Tongue (tissue), 2 donors: ENCODE data around the gene AIFM3. TPM values are rescaled to one million over a fixed set of nuclear protein-coding genes. Genes with fewer than 3 reads are reported as not detected.

Source experiments
- DNase-seq: peaks from one replicate; pipeline ENCODE4 v3.0.0-alpha.2; 2015
- total RNA-seq: library from RNA; depleted of rRNA; stranded (reverse); fragments of >200 nt; gene quantifications from one replicate; pipeline ENCODE4 v1.2.3, GENCODE V29; 2014

Gene AIFM3
- total RNA-seq, 1 donor from 2014 or later = 0.21 TPM

GRCh38 chr22:20975541-20976290 lies 8.7 kb downstream of the AIFM3 start:
- no peak for DNase-seq

- DNase-seq = no peak
Measured at GRCh38 chr22:20976291-20976877, 9.3 kb downstream of the AIFM3 start.

- DNase-seq = no peak
Measured at GRCh38 chr22:20977019-20977418, 10.0 kb downstream of the AIFM3 start.

- no peak for DNase-seq
Measured at GRCh38 chr22:20977516-20978170, 10.6 kb downstream of the AIFM3 start.

GRCh38 chr22:20978419-20978818 lies 11.4 kb downstream of the AIFM3 start:
- DNase-seq = no peak

GRCh38 chr22:20979243-20979809 lies 12.3 kb downstream of the AIFM3 start:
- peak; percentile 77 for DNase-seq

GRCh38 chr22:20979940-20980453 lies 12.9 kb downstream of the AIFM3 start:
- DNase-seq = no peak

- no peak for DNase-seq
Measured at GRCh38 chr22:20980523-20980922, 13.5 kb downstream of the AIFM3 start.

- DNase-seq = no peak
Measured at GRCh38 chr22:20980938-20981722, 14.1 kb downstream of the AIFM3 start.

- DNase-seq = peak; percentile 91
Measured at GRCh38 chr22:20981787-20982562, 14.9 kb downstream of the AIFM3 start, which contains the start of gene LZTR1. Gene LZTR1, plus strand, starts transcription at chr22:20982297. Its CDS starts 75 bp downstream, at chr22:20982372.

- DNase-seq = no peak
Measured at GRCh38 chr22:20982563-20982882, 15.5 kb downstream of the AIFM3 start.

- no peak for DNase-seq
Measured at GRCh38 chr22:20983081-20983771, 16.2 kb downstream of the AIFM3 start.

- no peak for DNase-seq
Measured at GRCh38 chr22:20985720-20986119, 18.7 kb downstream of the AIFM3 start.

GRCh38 chr22:20986365-20986764 lies 19.3 kb downstream of the AIFM3 start:
- DNase-seq = no peak

- DNase-seq = no peak
Measured at GRCh38 chr22:20987375-20987774, 20.3 kb downstream of the AIFM3 start.

- DNase-seq = no peak
Measured at GRCh38 chr22:20988573-20989322, 21.7 kb downstream of the AIFM3 start.

- no peak for DNase-seq
Measured at GRCh38 chr22:20989323-20990138, 22.5 kb downstream of the AIFM3 start.

GRCh38 chr22:20990184-20991180 lies 23.4 kb downstream of the AIFM3 start:
- no peak for DNase-seq
